CD4-positive, alpha-beta T cell (primary cell): Measurements from ENCODE around the gene SH2D7. TPM values are rescaled to one million over a fixed set of nuclear protein-coding genes. Genes with fewer than 3 reads are reported as not detected.

ENCODE experiments used
- ATAC-seq: fragments of 200-7000 bp; cut with Tn5 transposase; one replicate; pipeline ENCODE4 v1.10.0; 2022; ENCODE audit warnings: mild to moderate bottlenecking; ENCODE audit not compliant: poor library complexity
- CTCF ChIA-PET: fragments of 350-600 bp; sonication (Branson Sonifier 250); formaldehyde crosslinking; loops from one replicate; lab custom pipeline; 2021; ENCODE audit warnings: antibody characterized with exemption, inconsistent platforms; lab: Charles Lee
- POLR2A ChIA-PET: fragments of 350-600 bp; sonication (Branson Sonifier 250); formaldehyde crosslinking; loops from one replicate; lab custom pipeline; 2021; ENCODE audit warnings: antibody characterized with exemption, inconsistent platforms; lab: Charles Lee
- DNase-seq, 14 experiments: peaks; one replicate each; pipeline ENCODE4 v3.0.0-alpha.2; 2013 to 2020; ENCODE audit warnings: mixed read lengths in 2 of 14
- H3K27ac ChIP-seq, 2 donors: one replicate each; pipeline versions ENCODE4 v1.5.1 to v1.7.0; 2013; ENCODE audit warnings: low read length in 2 of 2, low read depth in 1 of 2, mild to moderate bottlenecking in 1 of 2
- H3K27me3 ChIP-seq, 2 experiments: 1 replicate in 1 of 2; 2 replicates in 1 of 2; pipeline versions ENCODE4 v1.6.1 to v1.7.0; 2013; ENCODE audit warnings: low read length in 2 of 2, control low read depth in 1 of 2, mild to moderate bottlenecking in 1 of 2, moderate library complexity in 1 of 2; ENCODE audit not compliant: insufficient read depth in 2 of 2, control insufficient read depth in 1 of 2
- H3K36me3 ChIP-seq: one replicate; pipeline ENCODE4 v1.6.1; 2013; ENCODE audit warnings: low read length, control low read depth; ENCODE audit not compliant: insufficient read depth
- H3K4me1 ChIP-seq: one replicate; pipeline ENCODE4 v1.6.1; 2013; ENCODE audit warnings: low read length, control low read depth; ENCODE audit not compliant: insufficient read depth
- H3K4me3 ChIP-seq: one replicate; pipeline ENCODE4 v1.5.1; 2013; ENCODE audit warnings: mild to moderate bottlenecking, low read length, moderate library complexity
- H3K9me3 ChIP-seq, 2 experiments: 1 replicate in 1 of 2; 2 replicates in 1 of 2; pipeline versions ENCODE4 v1.6.1 to v1.7.0; 2013; ENCODE audit warnings: low read length in 2 of 2, mild to moderate bottlenecking in 2 of 2, control low read depth in 1 of 2, moderate library complexity in 1 of 2; ENCODE audit not compliant: control insufficient read depth in 1 of 2, insufficient read depth in 1 of 2
- H3K27ac Mint-ChIP-seq: one replicate; pipeline ENCODE4 v1.8.0; 2020; ENCODE audit warnings: mixed read lengths
- H3K27me3 Mint-ChIP-seq: one replicate; pipeline ENCODE4 v1.8.0; 2021; ENCODE audit warnings: mixed read lengths
- H3K36me3 Mint-ChIP-seq: one replicate; pipeline ENCODE4 v1.8.0; 2021; ENCODE audit warnings: low read depth, mixed read lengths
- H3K4me1 Mint-ChIP-seq: one replicate; pipeline ENCODE4 v1.8.0; 2021; ENCODE audit warnings: low read depth, mixed read lengths
- H3K4me3 Mint-ChIP-seq: one replicate; pipeline ENCODE4 v1.8.0; 2020; ENCODE audit warnings: mild to moderate bottlenecking, mixed read lengths
- H3K9me3 Mint-ChIP-seq: one replicate; pipeline ENCODE4 v1.8.0; 2020; ENCODE audit warnings: mixed read lengths
- CTCF ChIP-seq: fragments of 200-600 bp; IDR thresholded peaks from one replicate; pipeline ENCODE4 v1.8.0; 2022; ENCODE audit warnings: antibody characterized with exemption, mild to moderate bottlenecking
- intact Hi-C, 2 experiments: fragments of 100-400 bp; cut with DNase I in 1 of 2; cut with micrococcal nuclease in 1 of 2; formaldehyde crosslinking; loops; one replicate each; pipeline versions ENCODE4 v1.15.1 to v1.9.0; 2023 to 2025; cut with DNase I, micrococcal nuclease
- total RNA-seq, 174 experiments: library from RNA in 2 of 174; stranded (reverse) in 2 of 174; gene quantifications; one replicate each; pipeline ENCODE4 v1.2.3 and lab custom pipeline; 2021 to 2026

The SH2D7 gene
- total RNA-seq, 2 experiments from 2014 or later = not detected

GRCh38 chr15:78084449-78084750 lies 8.0 kb upstream of the SH2D7 start:
- CTCF ChIA-PET = no interaction called here
- Mint-ChIP-seq H3K27me3 (no peaks in the 10 kb centered on the region), H3K27ac (no peak overlapping the region), H3K4me1 (no peaks in the 10 kb centered on the region), H3K9me3 (no peaks in the 10 kb centered on the region), H3K36me3 (no peaks in the 10 kb centered on the region), H3K4me3 (no peak overlapping the region)
- no peak overlapping the region for H3K27ac ChIP-seq
- no peaks in the 10 kb centered on the region for H3K9me3 ChIP-seq
- POLR2A ChIA-PET = no interaction called here
- no peak overlapping the region for H3K4me3 ChIP-seq
- peaks cover 10% of the 10 kb centered on the region for H3K4me1 ChIP-seq
- TF ChIP-seq CTCF = no peak
- intact Hi-C loops = no loop called here
- no peak for ATAC-seq
- H3K27me3 ChIP-seq = no peaks in the 10 kb centered on the region
- H3K36me3 ChIP-seq = no peaks in the 10 kb centered on the region
- no peak for DNase-seq

GRCh38 chr15:78085928-78086327 lies 6.4 kb upstream of the SH2D7 start:
- no peak overlapping the region for H3K4me3 Mint-ChIP-seq
- H3K27ac Mint-ChIP-seq = no peak overlapping the region
- no peaks in the 10 kb centered on the region for H3K4me1 Mint-ChIP-seq
- TF ChIP-seq CTCF = no peak
- H3K36me3 Mint-ChIP-seq = no peaks in the 10 kb centered on the region
- H3K36me3 ChIP-seq = no peaks in the 10 kb centered on the region
- intact Hi-C loops = no loop called here
- no peaks in the 10 kb centered on the region for H3K9me3 Mint-ChIP-seq
- DNase-seq = no peak
- ChIA-PET CTCF (interaction anchor here (1.3 kb wide), 1 partner anchor 22 kb away, joined by 3 read pairs; no protein-coding TSS in a partner anchor), POLR2A (interaction anchor here (0.9 kb wide), 1 partner anchor 44 kb away, joined by 3 read pairs; no protein-coding TSS in a partner anchor)
- no peaks in the 10 kb centered on the region for H3K27me3 ChIP-seq
- H3K4me3 ChIP-seq = no peak overlapping the region
- H3K4me1 ChIP-seq = peaks cover 10% of the 10 kb centered on the region
- H3K27me3 Mint-ChIP-seq = no peaks in the 10 kb centered on the region
- H3K27ac ChIP-seq = no peak overlapping the region
- no peak for ATAC-seq
- no peaks in the 10 kb centered on the region for H3K9me3 ChIP-seq

- Mint-ChIP-seq H3K36me3 (no peaks in the 10 kb centered on the region), H3K9me3 (no peaks in the 10 kb centered on the region), H3K4me1 (no peaks in the 10 kb centered on the region), H3K27me3 (no peaks in the 10 kb centered on the region), H3K4me3 (no peak overlapping the region), H3K27ac (no peak overlapping the region)
- H3K9me3 ChIP-seq = no peaks in the 10 kb centered on the region
- CTCF ChIA-PET = no interaction called here
- no peak overlapping the region for H3K27ac ChIP-seq
- DNase-seq (peak in 2 of 14 experiments; percentile 48 to 53), ATAC-seq (no peak)
- no peak overlapping the region for H3K4me3 ChIP-seq
- intact Hi-C loops = no loop called here
- peaks cover 8% of the 10 kb centered on the region for H3K4me1 ChIP-seq
- no peak for TF ChIP-seq CTCF
- H3K27me3 ChIP-seq = no peaks in the 10 kb centered on the region
- no peaks in the 10 kb centered on the region for H3K36me3 ChIP-seq
- POLR2A ChIA-PET = no interaction called here
These were observed 4.2 kb upstream of the SH2D7 start for GRCh38 chr15:78087951-78088772.
